Nephron (organoid): Measurements from ENCODE around the gene KCTD15.

Experiments
- H3K27ac Mint-ChIP-seq, 3 experiments: 2 replicates each; pipeline ENCODE4 v1.8.0; 2020; ENCODE audit warnings: mixed read lengths in 3 of 3, mild to moderate bottlenecking in 2 of 3, moderate library complexity in 1 of 3
- H3K27me3 Mint-ChIP-seq: 2 replicates; pipeline ENCODE4 v1.8.0; 2021; ENCODE audit warnings: low read depth, mild to moderate bottlenecking, moderate library complexity, mixed read lengths
- H3K36me3 Mint-ChIP-seq: 2 replicates; pipeline ENCODE4 v1.8.0; 2020; ENCODE audit warnings: low read depth, mixed read lengths
- H3K4me1 Mint-ChIP-seq: 2 replicates; pipeline ENCODE4 v1.8.0; 2020; ENCODE audit warnings: mixed read lengths
- H3K4me3 Mint-ChIP-seq, 3 experiments: 2 replicates each; pipeline ENCODE4 v1.8.0; 2020; ENCODE audit warnings: mild to moderate bottlenecking in 3 of 3, mixed read lengths in 3 of 3, moderate library complexity in 2 of 3
- H3K9me3 Mint-ChIP-seq: 2 replicates; pipeline ENCODE4 v1.8.0; 2020; ENCODE audit warnings: mixed read lengths
- TF ChIP-seq, protein P1 (sequence below), 3 experiments: fragments of 200-600 bp; sonication (generic); IDR thresholded peaks; one replicate each; pipeline ENCODE4 v1.5.0; 2021; ENCODE audit warnings: antibody characterized with exemption in 3 of 3; ENCODE audit not compliant: unreplicated experiment in 3 of 3

Gene KCTD15

DNA sequence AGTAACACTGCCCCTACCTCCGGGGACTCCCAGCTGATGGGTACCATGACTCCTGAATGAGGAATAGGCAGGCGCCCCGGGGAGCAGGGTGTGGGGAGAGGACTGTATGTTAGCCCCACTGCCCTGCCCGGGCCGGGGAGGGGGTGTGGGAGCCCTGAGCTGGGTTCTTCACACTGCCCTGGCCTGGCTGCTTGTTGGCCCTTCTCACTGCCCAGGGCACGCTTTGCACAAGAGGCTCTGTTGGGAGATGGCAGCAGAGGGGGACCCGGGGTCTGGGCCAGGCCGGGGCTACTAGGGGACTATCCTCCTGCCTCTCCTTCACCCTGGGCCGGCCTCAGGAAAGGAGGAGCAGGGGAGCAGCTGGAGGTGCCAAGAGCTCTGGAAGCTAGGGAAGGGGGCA is 19.3 kb upstream of the KCTD15 start:
- peaks cover 19% of the 10 kb centered on the region for H3K4me1 Mint-ChIP-seq
- no peaks in the 10 kb centered on the region for H3K36me3 Mint-ChIP-seq
- no peak overlapping the region for H3K27ac Mint-ChIP-seq
- no peak overlapping the region for H3K4me3 Mint-ChIP-seq
- TF ChIP-seq, protein P1, sequence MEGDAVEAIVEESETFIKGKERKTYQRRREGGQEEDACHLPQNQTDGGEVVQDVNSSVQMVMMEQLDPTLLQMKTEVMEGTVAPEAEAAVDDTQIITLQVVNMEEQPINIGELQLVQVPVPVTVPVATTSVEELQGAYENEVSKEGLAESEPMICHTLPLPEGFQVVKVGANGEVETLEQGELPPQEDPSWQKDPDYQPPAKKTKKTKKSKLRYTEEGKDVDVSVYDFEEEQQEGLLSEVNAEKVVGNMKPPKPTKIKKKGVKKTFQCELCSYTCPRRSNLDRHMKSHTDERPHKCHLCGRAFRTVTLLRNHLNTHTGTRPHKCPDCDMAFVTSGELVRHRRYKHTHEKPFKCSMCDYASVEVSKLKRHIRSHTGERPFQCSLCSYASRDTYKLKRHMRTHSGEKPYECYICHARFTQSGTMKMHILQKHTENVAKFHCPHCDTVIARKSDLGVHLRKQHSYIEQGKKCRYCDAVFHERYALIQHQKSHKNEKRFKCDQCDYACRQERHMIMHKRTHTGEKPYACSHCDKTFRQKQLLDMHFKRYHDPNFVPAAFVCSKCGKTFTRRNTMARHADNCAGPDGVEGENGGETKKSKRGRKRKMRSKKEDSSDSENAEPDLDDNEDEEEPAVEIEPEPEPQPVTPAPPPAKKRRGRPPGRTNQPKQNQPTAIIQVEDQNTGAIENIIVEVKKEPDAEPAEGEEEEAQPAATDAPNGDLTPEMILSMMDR (IDR thresholded peaks at IDR 0.05; ENCODE audit: unreplicated experiment in 3 of 3) = no peak
- H3K9me3 Mint-ChIP-seq = no peaks in the 10 kb centered on the region
- H3K27me3 Mint-ChIP-seq = peaks cover 51% of the 10 kb centered on the region

DNA sequence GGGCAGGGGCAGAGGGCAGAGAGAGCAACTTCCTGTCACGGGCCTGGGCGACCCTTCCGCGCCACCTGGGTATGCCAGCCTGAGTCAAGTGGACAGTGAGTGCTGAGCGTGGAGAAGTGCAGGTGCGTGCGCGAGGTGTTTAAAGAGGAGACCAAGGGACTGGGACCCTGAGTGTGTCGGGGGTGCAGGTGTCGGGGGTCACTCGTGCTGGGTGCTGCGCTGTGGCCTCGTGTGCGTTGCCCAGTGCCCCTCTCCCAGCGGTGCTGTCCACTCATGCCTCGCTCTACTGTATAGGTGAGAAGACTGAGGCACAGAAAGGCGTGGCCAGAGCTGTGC is 18.9 kb upstream of the KCTD15 start:
- H3K27me3 Mint-ChIP-seq = peaks cover 55% of the 10 kb centered on the region
- no peaks in the 10 kb centered on the region for H3K36me3 Mint-ChIP-seq
- TF ChIP-seq, protein P1 (IDR thresholded peaks at IDR 0.05; ENCODE audit: unreplicated experiment in 3 of 3) = no peak
- H3K4me1 Mint-ChIP-seq = peaks cover 19% of the 10 kb centered on the region
- no peak overlapping the region for H3K27ac Mint-ChIP-seq
- H3K4me3 Mint-ChIP-seq = no peak overlapping the region
- H3K9me3 Mint-ChIP-seq = no peaks in the 10 kb centered on the region

- no peaks in the 10 kb centered on the region for H3K36me3 Mint-ChIP-seq
- TF ChIP-seq, protein P1 (IDR thresholded peaks at IDR 0.05; ENCODE audit: unreplicated experiment in 3 of 3) = peak; percentile 100
- H3K4me3 Mint-ChIP-seq = peak overlapping the region; percentile 46 to 79 (median 58)
- peaks cover 58% of the 10 kb centered on the region for H3K27me3 Mint-ChIP-seq
- no peaks in the 10 kb centered on the region for H3K9me3 Mint-ChIP-seq
- H3K4me1 Mint-ChIP-seq = peaks cover 19% of the 10 kb centered on the region
- no peak overlapping the region for H3K27ac Mint-ChIP-seq
These were observed 18.4 kb upstream of the KCTD15 start for GRCh38 chr19:33778089-33778791.

DNA sequence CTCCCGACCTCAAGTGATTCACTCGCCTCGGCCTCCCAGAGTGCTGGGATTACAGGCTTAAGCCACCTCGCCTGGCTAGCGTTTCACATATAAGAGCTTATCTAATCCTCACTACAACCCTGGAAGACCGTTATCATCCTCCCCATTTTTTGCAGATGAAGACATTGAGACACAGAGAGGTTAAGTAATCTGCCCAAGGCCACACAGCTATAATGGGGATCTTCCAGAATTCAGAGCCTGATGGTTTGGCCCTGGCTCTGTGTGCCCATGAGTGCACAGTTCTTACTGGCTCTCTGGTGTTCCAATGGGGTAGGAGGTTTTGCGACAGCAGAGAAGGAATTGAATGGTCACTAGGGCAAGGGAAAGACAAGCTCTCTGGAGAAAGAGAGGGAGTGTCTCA is 16.8 kb upstream of the KCTD15 start:
- Mint-ChIP-seq H3K27ac (no peak overlapping the region), H3K4me3 (no peak overlapping the region), H3K9me3 (no peaks in the 10 kb centered on the region), H3K27me3 (peaks cover 63% of the 10 kb centered on the region), H3K4me1 (peaks cover 19% of the 10 kb centered on the region), H3K36me3 (no peaks in the 10 kb centered on the region)
- TF ChIP-seq, protein P1 (IDR thresholded peaks at IDR 0.05; ENCODE audit: unreplicated experiment in 3 of 3) = no peak

GRCh38 chr19:33780251-33780650 is 16.4 kb upstream of the KCTD15 start:
- Mint-ChIP-seq H3K9me3 (no peaks in the 10 kb centered on the region), H3K4me1 (peaks cover 19% of the 10 kb centered on the region), H3K27me3 (peaks cover 62% of the 10 kb centered on the region), H3K27ac (no peak overlapping the region), H3K4me3 (no peak overlapping the region), H3K36me3 (no peaks in the 10 kb centered on the region)
- TF ChIP-seq, protein P1 (IDR thresholded peaks at IDR 0.05; ENCODE audit: unreplicated experiment in 3 of 3) = no peak

GRCh38 chr19:33780746-33781145 is 15.9 kb upstream of the KCTD15 start:
- TF ChIP-seq, protein P1 (IDR thresholded peaks at IDR 0.05; ENCODE audit: unreplicated experiment in 3 of 3) = no peak
- Mint-ChIP-seq H3K27me3 (peaks cover 58% of the 10 kb centered on the region), H3K4me3 (no peak overlapping the region), H3K36me3 (no peaks in the 10 kb centered on the region), H3K9me3 (no peaks in the 10 kb centered on the region), H3K4me1 (peaks cover 19% of the 10 kb centered on the region), H3K27ac (no peak overlapping the region)
